ENCODE results near the gene SLC35G3.

DNA sequence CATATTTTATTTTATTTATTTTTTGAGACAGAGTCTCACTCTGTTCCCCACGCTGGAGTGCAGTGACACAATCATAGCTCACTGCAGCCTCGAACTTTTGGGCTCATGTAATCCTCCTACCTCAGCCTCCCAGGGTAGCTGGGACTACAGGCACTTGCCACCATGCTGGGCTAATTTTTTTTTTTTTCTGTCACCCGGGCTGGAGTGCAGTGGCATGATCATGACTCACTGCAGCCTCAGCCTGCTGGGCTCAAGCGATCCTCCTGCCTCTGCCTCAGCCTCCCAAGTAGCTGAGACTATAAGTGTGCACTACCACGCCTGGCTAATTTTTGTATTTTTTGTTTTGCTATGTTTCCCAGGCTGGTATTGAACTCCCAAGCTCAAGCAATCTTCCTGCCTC, 29.5 kb downstream of the SLC35G3 start:
- TF ChIP-seq EZH2 (IDR thresholded peaks at IDR 0.05) (no peak), POLR2AphosphoS5 (IDR thresholded peaks at IDR 0.05; ENCODE audit: borderline replicate concordance, low read depth, low read length) (no peak), FOXP2 (optimal IDR thresholded peaks at IDR 0.05; ENCODE audit: control extremely low read depth, extremely low read length, insufficient read depth) (no peak)
